GM10847 (cell line): Measurements from ENCODE around the gene TPRG1L.

Experiments
- POLR2A ChIP-seq: IDR thresholded peaks from 2 replicates; pipeline ENCODE4 v1.6.1; 2011; ENCODE audit not compliant: insufficient read length; ENCODE audit errors: extremely low read depth

Gene TPRG1L

GRCh38 chr1:3624200-3625136, at the start of gene TPRG1L:
Gene TPRG1L, plus strand, starts transcription at chr1:3625015. Its CDS starts 58 bp downstream, at chr1:3625073.
- peak; percentile 17 for TF ChIP-seq POLR2A

GRCh38 chr1:3575993-3576392, 48.8 kb upstream of the TPRG1L start:
- TF ChIP-seq POLR2A: no peak

- TF ChIP-seq POLR2A: no peak
Observed at GRCh38 chr1:3577300-3577699, 47.5 kb upstream of the TPRG1L start.

DNA sequence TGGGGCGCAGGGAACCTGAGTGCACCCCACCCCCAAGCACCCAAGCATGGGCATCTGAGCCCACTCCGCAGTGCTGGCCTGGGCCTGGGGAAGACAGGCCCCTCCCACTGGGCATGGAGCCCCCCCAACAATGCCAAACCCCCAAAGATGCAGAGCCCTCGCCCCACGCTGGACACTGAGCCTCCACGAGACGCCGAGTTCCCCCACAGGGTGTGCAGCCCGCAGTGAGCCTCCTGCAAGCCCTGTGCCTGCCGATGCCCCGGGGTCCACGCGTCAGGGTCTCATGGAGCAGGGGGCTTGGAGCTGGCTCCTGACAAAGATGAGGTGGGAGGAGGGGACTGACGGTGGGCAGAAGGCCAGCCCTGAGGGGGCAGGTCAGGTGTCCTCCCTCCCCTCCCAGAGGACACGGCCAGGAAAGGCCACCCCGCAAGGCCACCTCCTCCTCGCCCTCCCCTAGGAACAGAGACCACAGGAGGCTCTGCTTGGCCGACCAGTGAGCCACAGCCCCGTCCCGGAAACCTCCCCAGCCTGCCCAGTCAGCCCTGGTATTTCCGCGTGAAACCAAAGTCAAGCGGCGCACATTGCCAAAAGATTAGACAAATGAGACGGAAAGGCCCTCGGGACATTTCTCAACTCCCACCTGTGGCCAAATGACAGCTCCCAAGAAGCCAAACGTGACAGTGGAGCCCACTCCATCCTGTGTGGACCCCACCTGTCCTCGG, 46.9 kb upstream of the TPRG1L start:
- no peak for TF ChIP-seq POLR2A

GRCh38 chr1:3578433-3578805, 46.4 kb upstream of the TPRG1L start:
- no peak for TF ChIP-seq POLR2A

DNA sequence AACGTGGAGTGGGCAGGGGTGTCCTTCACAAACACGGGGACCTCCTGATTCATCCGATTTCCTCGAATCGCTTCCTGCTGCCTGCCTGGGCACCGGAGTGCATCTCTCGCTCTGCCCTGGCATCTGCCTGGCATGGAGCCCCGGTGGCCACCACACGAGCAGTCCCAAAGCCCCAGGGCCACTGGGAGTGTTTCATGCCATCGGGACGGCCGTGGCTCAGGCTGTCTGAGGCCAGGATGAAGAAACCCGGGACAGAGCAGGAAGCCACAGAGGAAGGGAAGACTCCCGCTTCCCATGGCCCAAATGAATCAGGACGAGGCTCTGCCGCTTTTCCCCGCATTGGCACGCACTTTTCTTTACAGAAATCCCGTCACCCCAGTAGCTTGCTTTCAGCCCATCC, 45.9 kb upstream of the TPRG1L start:
- no peak for TF ChIP-seq POLR2A

- TF ChIP-seq POLR2A: no peak
Observed at GRCh38 chr1:3579626-3580025, 45.2 kb upstream of the TPRG1L start.

GRCh38 chr1:3580231-3580630, 44.6 kb upstream of the TPRG1L start:
- TF ChIP-seq POLR2A: no peak

GRCh38 chr1:3581296-3582036, 43.3 kb upstream of the TPRG1L start:
- TF ChIP-seq POLR2A: no peak

DNA sequence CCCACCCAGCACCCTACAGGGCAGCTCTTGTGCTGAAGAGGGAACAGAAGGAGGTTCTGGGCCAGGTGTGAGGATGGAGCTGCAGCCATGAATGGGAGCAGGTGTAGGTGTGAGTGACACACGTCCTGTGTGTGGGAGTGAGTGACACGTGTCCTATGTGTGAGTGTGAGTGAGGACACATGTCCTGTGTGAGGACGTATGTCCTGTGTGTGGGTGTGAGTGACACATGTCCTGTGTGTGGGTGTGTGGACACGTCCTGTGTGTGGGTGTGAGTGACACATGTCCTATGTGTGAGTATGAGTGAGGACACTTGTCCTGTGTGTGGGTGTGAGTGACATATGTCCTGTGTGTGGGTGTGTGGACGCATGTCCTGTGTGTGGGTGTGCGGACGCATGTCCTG, 39.9 kb upstream of the TPRG1L start:
- TF ChIP-seq POLR2A: no peak

DNA sequence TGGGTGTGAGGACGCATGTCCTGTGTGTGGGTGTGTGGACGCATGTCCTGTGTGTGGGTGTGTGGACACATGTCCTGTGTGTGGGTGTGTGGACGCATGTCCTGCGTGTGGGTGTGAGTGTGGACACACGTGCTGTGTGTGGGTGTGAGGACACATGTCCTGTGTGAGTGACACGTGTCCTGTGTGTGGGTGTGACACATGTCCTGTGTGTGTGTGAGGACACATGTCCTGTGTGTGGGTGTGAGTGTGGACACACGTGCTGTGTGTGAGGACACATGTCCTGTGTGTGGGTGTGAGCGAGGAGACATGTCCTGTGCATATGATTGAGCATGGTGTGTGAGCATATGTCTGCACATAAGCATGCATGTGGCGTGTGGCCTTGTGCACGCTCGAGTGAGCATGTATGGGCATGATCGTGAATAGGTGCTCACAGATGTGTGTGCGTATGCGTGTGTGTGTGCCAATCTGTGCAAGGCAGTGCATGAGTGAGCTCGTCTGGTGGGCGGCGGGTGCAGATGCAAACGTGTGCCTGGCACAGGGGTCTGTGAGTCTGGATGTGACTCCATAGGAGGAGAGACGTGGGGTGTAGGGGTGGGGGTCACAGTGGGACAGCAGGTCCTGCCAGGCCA, 38.8 kb upstream of the TPRG1L start:
- TF ChIP-seq POLR2A: no peak

DNA sequence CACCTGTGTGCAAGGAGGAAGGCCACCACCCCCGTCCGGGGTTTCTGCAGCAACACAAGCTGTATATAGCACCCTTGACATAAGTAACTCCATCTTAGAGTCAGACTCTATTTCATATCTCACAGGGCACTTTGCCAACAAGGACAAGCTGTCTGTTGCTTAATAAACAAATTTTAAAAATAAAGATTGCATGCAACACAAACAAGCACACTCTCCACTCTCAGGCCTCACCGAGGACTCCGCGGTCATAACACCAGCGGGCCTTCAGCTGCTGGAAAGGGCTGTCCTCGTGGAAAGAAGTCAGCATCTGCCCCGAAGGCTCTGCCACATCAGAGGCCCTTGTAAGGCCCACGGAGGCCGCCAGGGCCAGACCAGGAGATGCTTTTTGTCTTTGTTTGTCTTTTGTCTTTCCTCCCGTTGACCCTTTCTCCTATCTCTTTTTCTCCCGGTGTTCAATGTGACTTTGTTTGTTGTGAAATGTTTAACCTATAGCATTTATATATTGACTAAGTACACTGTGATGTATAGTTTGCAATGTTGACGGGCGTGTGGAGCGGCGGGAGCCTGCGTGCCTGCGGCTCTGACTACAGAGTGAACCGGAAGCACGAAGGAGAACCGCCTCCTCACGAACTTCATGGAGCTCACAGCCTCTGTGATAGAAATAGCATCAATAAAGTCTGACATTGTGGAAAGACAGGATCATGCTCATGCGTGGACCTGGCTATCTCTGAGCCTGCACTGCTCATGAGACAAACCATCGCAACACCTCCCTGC, 37.6 kb upstream of the TPRG1L start:
- TF ChIP-seq POLR2A: no peak

DNA sequence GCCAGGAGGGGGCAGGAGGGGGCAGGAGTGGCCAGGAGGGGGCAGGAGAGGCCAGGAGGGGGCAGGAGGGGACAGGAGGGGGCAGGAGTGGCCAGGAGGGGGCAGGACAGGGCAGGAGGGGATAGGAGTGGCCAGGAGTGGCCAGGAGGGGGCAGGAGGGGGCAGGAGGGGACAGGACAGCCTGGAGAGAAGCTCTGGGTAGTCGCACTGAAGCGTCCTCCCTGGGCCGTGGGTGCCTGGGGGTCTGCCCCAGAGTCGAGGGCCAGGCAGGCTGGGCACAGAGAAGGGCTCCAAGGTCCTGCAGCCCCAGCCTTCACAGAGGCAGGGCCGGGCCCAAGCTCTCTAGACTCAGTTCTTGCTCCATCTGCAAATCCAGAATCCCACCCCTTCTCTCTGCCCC, 36.4 kb upstream of the TPRG1L start:
- no peak for TF ChIP-seq POLR2A

DNA sequence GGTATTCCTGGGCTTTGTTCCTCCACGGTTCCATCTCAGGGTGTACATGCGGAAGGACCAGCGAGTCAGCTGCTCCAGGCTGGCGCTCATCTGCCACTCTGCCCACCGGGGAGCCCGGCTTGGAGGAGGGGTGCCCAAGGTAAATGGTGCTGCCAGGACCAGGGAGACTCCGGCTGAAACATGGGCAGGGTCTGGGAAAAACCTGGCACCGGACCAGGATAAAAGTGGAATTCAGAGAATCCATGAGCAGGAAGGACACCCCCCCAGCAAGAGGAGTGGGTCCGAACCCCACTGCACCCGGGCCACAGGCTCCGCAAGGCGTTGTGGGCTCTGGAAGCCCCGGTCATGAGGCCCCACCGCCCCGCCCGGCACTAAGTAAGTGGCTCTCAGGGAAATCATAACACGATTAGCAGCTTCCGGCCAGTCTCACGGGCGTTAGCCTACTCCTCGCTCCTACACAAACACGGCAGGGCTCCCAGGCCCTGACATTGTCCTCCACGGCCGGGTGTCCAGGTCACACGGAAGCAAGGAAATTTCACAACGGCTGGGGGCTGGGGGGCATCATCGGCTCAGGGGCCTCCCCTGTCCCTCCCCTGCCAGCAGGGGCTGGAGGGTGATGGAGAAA, 34.6 kb upstream of the TPRG1L start:
- TF ChIP-seq POLR2A: no peak
